ENCODE measurements around the gene TMEM219.
"Not testable (repeated sequence)": the region's sequence is repeated elsewhere in the genome, so short reads cannot be mapped to it uniquely, and the experiment has no call there.

TMEM219 gene

GRCh38 chr16:29961479-29962343, at the start of gene TMEM219:
Gene TMEM219 (plus strand): TSS chr16:29962079. CDS start chr16:29963144, 1,065 bp downstream.
- peak; percentile 86 for DNase-seq (ENCODE audit: low read depth)

GRCh38 chr16:29912087-29912486, 49.8 kb upstream of the TMEM219 start:
- no peak for DNase-seq (ENCODE audit: low read depth)

- DNase-seq (ENCODE audit: low read depth), result no peak
Observed at GRCh38 chr16:29913514-29913913, 48.4 kb upstream of the TMEM219 start.

GRCh38 chr16:29915590-29916247, 46.2 kb upstream of the TMEM219 start:
- DNase-seq (ENCODE audit: low read depth), result no peak

GRCh38 chr16:29916979-29917378, 44.9 kb upstream of the TMEM219 start:
- no peak for DNase-seq (ENCODE audit: low read depth)

GRCh38 chr16:29920288-29921033, 41.4 kb upstream of the TMEM219 start:
- no peak for DNase-seq (ENCODE audit: low read depth)

GRCh38 chr16:29921034-29921385, 40.9 kb upstream of the TMEM219 start:
- no peak for DNase-seq (ENCODE audit: low read depth)

GRCh38 chr16:29922326-29922725, 39.6 kb upstream of the TMEM219 start:
- DNase-seq (ENCODE audit: low read depth), result no peak

GRCh38 chr16:29922986-29923501, 38.8 kb upstream of the TMEM219 start:
- no peak for DNase-seq (ENCODE audit: low read depth)

GRCh38 chr16:29925105-29925756, 36.6 kb upstream of the TMEM219 start:
- no peak for DNase-seq (ENCODE audit: low read depth)

- DNase-seq (ENCODE audit: low read depth), result peak; percentile 80
Observed at GRCh38 chr16:29925781-29926710, 35.8 kb upstream of the TMEM219 start, which contains the start of gene KCTD13. Gene KCTD13 (minus strand): TSS chr16:29926226. CDS start chr16:29926033, 193 bp downstream.

- no peak for DNase-seq (ENCODE audit: low read depth)
Observed at GRCh38 chr16:29926711-29927052, 35.2 kb upstream of the TMEM219 start.

- no peak for DNase-seq (ENCODE audit: low read depth)
Observed at GRCh38 chr16:29927070-29927905, 34.6 kb upstream of the TMEM219 start.

GRCh38 chr16:29931750-29932149, 30.1 kb upstream of the TMEM219 start:
- DNase-seq (ENCODE audit: low read depth), result not testable (repeated sequence)

- no peak for DNase-seq (ENCODE audit: low read depth)
Observed at GRCh38 chr16:29940656-29941055, 21.2 kb upstream of the TMEM219 start.

- DNase-seq (ENCODE audit: low read depth), result no peak
Observed at GRCh38 chr16:29943846-29944799, 17.8 kb upstream of the TMEM219 start.

GRCh38 chr16:29947897-29948296, 14.0 kb upstream of the TMEM219 start:
- DNase-seq (ENCODE audit: low read depth), result no peak

GRCh38 chr16:29950806-29951461, 10.9 kb upstream of the TMEM219 start:
- DNase-seq (ENCODE audit: low read depth), result no peak

Data from activated gamma-delta T cell treated with anti-CD3 and anti-CD28 coated beads, Interleukin-2, amount 50 U/mL, for 16 hours (primary cell).